H1 (cell line): ENCODE results near the gene ERV3-1. TPM values are rescaled to one million over a fixed set of nuclear protein-coding genes. Genes with fewer than 3 reads are reported as not detected.

Experiments
- E2F6 ChIP-seq: IDR thresholded peaks from 2 replicates; pipeline ENCODE4 v1.6.1; 2012; ENCODE audit warnings: inconsistent platforms
- HDAC6 ChIP-seq: IDR thresholded peaks from one replicate; pipeline ENCODE4 v1.7.1; 2012; ENCODE audit warnings: low read depth, mild to moderate bottlenecking, inconsistent platforms, low read length, moderate library complexity
- POLR2A ChIP-seq, 2 experiments: IDR thresholded peaks; 1 replicate in 1 of 2; 2 replicates in 1 of 2; pipeline ENCODE4 v1.6.1; 2011; ENCODE audit warnings: low read depth in 2 of 2, low read length in 2 of 2, mild to moderate bottlenecking in 2 of 2; ENCODE audit errors: control extremely low read depth in 1 of 2
- SIRT6 ChIP-seq: IDR thresholded peaks from one replicate; pipeline ENCODE4 v1.7.1; 2012; ENCODE audit warnings: low read length, inconsistent platforms
- SP1 ChIP-seq: IDR thresholded peaks from 2 replicates; pipeline ENCODE4 v1.6.1; 2011; ENCODE audit warnings: low read depth, low read length
- polyA plus RNA-seq, 7 experiments: library from polyadenylated mRNA; depleted of rRNA in 3 of 7; stranded (reverse) in 5 of 7; unstranded in 2 of 7; fragments of >200 nt in 5 of 7; fragments of 200-250 nt in 2 of 7; gene quantifications; 1 replicate in 5 of 7; 2 replicates in 1 of 7; 4 replicates in 1 of 7; pipeline versions ENCODE4 v1.2.1 to v1.2.3, GENCODE V29; 2011 to 2013; ENCODE audit warnings: missing spikeins in 2 of 7, mixed read lengths in 2 of 7
- total RNA-seq: library from RNA; stranded (reverse); fragmentation: NEBNext Ultra II Directional; extraction: Animal tissue kit (Norgen Biotek cat#: 25700); gene quantifications from 2 replicates; pipeline ENCODE4 v1.2.1, GENCODE V29; 2021

ERV3-1 gene
- total and polyA plus RNA-seq, 2 of the 8 experiments (the other 6 are each of a cell fraction or from before 2014, with no cell fraction given), result 9.5 to 9.7 TPM

GRCh38 chr7:64990936-64991335 is 15.6 kb downstream of the ERV3-1 start, which contains the start of gene ZNF117 (continued):
- no peak for TF ChIP-seq POLR2A (IDR thresholded peaks at IDR 0.05; ENCODE audit: control extremely low read depth in 1 of 2, low read depth in 2 of 2, low read length in 2 of 2)
- TF ChIP-seq HDAC6, result no peak
- no peak for TF ChIP-seq E2F6
- no peak for TF ChIP-seq SP1
- no peak for TF ChIP-seq SIRT6
- TF ChIP-seq, all 59 proteins: peak for 0
